DMS79 (cell line): Measurements from ENCODE around the gene DCN.

Experiments used
- DNase-seq: peaks from one replicate; lab custom pipeline; 2025; lab: John Stamatoyannopoulos, UW

DCN gene

DNA sequence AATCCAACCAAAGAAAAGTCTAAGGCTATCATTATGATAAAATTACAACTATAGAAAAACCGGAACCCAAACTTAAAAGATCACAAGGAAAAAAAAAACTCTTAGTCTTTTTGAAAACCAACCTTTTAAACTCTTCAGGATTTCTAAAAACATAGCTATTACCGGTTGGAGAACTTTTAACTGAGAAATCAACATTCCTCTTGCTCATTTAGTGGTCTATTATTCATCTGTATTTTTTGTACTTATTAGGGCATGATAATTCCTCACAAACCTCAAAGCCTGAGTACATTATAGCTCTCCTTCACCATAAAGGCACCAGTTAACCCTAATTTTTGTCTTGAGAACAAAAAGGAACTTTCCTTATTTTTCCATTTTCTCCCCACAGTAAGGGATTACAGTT lies 81.7 kb downstream of the DCN start:
- no peak for DNase-seq

DNA sequence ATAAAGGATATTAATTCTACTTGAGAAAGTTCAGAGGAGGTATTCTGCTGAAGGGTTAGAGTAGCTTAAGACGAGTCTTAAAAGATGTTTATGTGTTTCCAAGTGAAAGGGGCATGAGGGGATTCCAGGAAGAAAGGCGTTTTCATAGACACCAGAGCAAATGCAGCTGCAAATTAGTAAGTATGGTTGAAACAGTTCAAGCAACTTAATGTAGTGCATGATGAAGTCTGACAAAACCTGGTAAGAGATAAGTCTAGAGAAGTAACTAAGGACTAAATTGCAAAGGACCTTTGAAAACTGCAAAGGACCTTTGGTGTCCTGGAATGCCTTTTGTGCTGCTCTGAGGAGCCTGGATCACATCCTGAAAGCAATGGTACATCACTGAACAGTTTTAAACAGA lies 82.8 kb downstream of the DCN start:
- no peak for DNase-seq

DNA sequence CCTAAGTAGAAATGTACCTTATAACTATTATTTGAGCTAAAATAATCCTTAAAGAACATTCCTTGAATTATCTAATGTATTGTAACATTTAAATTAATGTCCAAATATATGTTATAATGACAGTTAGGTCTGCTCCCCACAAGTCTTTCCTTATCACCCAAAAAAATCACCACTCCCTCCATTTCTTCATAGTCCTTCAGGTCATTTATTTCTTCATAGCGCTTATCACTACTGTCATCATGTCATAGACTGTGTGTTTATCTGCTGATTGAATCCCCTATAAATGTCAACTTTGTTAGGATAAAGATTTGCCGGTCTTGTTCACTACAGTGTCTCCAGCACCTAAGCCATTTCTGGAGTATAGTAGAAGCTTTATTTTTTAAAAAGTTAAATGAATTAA lies 83.3 kb downstream of the DCN start:
- no peak for DNase-seq

DNA sequence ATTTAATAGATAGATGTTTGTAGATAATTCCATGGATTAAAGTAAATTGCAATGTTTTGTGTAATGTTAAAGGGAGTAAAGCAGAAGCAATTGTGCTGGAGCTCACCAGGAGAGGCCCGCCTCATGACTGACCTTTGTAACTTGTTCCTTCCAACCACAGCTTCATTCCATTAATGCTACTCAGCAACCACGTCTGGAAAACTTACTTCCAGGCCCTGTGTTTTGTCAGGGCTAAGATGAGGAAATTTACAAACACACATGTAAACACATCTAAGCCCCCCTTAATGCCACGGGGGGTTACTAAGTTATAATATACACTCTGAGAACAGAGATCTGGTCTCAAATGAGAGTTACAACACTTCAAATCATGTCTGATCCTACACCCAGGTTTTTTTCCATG lies 83.7 kb downstream of the DCN start:
- no peak for DNase-seq

DNA sequence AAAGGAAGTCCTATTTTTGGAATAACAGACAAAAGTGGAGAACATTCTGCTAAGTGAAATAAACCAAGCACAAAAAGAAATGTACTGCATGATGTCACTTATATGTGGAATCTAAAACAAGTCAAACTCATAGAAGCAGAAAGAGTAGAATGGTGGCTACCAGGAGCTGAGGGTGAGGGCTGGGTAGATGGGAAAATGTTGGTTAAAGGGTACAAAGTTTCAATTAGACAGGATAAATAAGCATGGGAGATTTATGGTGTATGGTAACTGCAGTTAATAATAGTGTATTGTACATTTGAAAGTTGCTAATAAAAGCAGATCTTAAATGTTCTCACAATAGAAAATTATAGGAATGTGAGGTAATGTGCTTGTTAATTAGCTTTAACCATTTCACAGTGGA lies 84.2 kb downstream of the DCN start:
- no peak for DNase-seq

DNA sequence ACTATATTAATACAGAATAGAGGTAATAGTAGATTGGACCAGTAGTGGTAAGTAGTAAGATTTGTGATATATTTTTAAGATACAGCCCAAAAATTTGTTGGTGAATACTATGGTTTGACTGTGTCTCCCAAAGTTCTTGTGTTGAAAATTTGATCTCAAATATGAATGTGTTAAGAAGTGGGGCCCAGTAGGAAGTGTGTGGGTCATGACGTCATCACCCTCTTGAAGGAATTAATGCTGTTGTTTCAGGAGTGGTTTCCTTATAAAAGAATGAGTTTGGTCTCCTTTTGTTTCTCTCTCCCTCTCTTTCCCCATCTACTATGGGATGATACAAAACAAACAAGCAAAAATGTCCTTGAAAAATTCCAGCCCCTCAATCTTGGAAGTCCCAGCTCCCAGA lies 87.7 kb downstream of the DCN start:
- DNase-seq, result no peak

DNA sequence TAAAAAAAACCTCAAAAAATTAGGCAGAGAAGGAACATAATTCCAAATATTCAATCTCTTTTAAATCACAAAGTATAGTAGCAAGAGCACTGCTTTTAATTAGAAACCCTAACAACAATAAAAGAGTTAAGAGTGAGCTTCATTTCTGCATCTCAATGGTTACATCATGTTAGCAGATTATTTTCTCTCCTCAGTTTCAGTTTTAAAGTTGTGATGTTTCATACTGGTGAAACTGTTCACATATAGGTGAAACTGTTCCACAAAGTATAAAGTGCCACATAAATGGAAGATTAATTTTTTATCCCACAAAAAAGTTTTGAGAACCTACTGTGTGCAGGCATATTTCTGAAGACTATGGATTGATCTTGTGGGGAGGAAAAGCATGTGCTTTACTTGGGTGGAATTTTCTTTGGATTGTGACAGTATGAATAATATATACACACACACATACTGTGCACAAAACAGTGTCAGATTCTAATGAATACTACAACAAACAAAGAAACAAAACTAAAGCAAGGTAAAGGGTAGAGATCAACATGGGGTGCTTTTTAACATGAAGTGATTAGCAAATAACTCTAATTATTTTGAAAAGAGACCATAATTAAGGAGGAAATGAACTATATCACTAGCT lies 88.5 kb downstream of the DCN start:
- DNase-seq, result no peak

DNA sequence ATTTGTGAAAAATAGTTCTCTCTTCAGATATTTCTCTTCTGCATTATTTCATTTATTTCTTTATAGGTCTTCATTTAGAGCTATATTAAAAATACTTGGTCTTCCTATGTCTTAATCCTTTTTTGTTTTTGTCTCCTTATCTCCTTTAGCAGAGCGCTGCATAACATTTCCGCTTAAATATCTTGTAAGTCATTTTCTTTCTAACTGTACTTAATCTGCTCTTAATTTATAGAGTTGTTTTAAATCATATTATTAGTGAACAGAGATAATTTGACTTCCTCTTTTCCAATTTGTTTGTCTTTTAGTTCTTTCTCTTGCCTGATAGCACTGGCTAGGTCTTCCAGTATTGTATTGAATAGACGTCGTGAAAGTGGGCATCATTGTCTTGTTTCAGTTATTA lies 89.3 kb downstream of the DCN start:
- DNase-seq, result no peak

DNA sequence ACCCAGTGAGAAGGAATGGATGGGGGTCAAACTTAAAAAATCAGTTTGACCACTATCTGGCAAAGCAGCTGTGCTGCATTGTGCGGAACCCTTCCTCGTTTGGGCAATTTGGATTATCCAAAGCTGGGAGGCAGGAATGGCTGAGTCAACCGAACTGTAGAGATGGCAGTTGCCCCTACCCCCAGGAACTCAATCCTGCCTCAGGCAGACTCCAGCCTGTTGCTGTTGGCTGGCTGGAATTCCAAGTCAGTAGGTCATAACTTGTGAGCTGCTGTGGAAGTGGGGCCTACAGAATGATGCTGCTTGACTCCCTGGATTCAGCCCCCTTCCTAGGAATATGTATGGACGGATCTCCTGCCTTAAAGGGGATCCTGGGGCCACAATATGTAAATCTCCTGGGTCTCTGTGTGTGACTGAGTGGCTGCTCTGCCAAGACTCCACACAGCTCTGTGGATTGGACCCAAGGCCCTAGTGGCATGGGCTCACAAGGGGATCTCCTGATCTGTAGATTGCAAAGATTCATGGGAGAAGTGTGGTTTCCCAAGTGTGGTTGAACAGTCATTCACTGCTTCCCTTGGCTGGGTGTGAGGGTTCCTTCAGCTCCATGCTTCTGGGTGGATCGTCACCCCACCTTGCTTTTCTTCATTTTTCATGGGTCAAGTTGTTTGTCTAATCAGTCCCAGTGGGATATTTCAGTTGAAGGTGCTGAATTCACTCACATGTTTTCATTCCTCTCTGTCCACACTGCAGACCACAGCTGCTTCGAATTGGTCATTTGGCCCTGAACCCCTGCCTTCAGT lies 90.5 kb downstream of the DCN start:
- no peak for DNase-seq
